ENCODE data around the gene SWSAP1.
A peak's percentile ranks its signal among the peaks of the same experiment; 100 is the strongest.

The SWSAP1 gene

DNA sequence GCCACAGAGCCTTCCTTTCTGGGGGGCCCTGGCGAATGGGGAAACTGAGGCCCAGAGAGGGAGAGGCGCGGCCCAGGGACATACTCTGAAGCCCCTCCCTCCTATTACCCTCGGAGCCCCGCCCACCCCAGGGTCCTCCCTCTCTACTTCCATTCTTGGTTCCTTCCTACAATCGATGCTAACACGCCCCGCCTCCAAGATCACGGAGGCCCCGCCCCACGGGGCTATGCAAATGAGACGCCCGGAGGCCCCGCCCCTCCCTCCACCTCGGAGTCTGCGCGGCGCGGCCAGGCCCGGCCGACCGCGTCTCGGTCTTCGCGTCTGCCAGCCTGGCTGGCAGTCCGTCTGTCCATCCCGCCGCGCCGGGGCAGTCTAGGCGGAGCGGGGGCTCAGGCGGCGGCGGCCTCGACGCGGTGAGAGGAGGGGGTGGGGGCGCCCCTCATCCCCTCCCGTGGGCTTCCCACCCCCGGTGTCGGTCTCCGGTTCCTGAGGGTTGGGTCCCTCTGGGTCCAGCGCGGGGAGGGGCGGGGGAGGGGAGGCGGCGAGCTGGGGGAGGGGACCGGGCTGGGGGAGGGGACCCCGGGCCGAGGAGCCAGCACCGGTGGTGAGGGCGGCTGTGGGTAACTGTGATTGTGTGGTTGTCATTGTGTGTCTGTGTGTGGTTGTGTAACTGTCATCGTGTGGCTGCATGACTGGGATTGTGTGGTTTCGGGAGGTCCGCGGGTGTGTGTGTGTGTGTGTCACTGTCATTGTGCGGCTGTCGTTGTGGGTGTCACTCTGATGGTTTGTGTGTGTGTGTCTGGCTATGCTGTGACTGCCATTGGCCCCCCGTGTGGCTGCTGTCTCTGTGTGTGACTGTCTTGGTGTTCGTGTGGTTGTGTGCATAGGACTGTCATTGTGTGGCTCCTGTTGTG, 19.0 kb upstream of the SWSAP1 start, which contains the start of gene PLPPR2:
Gene PLPPR2 (plus strand): TSS at position 273 of the 914 bp plus-strand sequence. CDS start 2,242 bp downstream, outside the sequence.
- peak; percentile 56 for DNase-seq

DNA sequence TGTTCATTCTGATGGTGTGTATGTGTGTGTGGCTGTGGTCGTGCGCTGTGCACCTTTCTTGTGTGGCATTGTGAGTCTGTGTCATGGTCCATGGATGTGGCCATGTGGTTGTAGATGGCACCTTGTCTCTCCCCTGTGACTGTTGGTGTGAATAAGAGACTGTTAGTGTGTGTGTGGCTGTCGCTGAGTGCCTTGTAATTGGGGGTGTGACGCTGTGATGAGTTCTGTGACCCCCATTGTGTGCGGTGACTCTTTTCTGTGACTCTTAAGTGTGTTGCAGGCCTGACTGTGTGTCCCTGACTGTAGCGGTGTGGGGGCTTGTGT, 18.4 kb upstream of the SWSAP1 start:
- DNase-seq, result no peak

DNA sequence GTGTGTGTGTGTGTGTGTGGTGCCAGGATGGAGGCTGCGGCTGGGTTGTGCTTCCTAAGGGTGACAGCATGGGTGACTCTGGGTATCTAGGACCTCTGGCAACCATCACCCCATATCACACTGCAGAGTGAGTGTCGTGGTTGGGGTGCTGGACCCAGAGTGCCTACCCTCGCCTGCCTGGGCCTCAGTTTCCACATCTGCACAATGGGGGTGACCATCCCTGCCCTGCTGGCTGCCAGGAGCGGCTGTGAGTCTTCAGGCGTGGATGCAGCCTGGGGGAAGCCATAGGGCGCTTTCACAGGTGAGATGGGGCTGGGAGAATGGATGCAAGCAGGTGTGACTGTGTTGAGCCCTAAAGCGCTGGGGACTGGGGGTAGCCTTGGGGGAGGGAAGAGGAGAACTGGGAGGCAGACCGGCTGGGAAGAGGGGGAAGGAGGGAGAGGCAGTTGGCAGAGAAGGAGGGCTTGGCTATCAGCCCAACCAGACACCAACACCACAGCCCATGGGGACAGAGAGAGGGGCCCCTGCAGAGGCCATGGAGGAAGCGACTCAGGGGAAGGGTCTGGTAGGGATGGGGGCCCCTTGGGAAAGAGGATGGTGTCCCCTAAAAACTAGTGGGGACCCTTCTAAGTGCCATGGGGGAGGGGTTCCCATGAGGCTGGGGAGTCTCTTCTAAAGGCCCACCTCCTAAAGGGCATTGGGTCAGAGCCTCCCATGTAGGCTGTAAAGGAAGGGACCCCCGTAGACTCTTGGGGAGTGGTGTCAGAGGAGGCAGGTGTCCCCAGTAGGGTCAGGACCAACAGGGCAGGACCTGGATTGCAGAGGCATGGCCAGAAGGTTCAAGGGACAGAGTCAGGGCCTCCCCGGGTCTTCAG, 17.6 kb upstream of the SWSAP1 start:
- no peak for DNase-seq

DNA sequence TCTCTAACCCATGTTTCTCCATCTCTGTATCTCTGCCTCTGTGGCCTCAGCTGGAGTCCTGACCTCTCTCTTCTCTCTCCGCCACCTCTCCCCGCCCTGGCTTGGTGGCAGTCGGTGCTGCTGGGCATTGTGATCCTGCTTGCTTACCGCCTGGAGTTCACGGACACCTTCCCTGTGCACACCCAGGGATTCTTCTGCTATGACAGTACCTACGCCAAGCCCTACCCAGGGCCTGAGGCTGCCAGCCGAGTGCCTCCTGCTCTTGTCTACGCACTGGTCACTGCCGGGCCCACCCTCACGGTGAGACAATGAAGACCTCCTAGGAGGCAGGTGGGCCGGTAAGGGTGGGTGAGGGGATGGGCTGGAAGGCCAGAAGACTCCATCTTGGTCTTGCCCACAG, 15.0 kb upstream of the SWSAP1 start:
- no peak for DNase-seq

DNA sequence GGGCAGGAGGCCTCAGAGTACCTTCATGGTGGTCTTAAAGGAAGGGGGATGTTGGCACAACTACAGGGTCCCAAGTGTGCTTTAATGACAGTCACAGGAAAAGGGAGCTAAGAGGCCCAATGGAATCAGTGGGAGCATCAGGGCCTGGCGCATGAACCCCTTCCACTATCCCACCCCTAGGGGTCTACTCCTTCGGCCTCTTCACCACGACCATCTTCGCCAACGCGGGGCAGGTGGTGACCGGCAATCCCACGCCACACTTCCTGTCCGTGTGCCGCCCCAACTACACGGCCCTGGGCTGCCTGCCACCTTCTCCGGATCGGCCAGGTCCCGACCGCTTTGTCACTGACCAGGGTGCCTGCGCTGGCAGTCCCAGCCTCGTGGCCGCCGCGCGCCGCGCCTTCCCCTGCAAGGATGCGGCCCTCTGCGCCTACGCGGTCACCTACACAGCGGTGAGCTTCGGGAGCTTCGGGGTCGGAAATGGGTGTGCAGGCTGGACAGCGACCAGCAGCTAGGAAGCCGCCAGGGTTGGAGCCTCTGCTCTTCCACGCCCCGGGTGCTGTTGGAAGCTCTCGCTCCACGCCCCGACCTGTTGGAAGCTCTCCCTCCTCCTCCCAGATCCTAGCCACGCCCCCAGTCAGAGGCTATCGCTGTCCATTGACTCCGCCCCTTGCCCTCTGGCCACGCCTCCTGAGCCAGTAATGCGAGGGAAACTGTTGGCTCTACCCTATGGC, 13.3 kb upstream of the SWSAP1 start:
- DNase-seq, result no peak

DNA sequence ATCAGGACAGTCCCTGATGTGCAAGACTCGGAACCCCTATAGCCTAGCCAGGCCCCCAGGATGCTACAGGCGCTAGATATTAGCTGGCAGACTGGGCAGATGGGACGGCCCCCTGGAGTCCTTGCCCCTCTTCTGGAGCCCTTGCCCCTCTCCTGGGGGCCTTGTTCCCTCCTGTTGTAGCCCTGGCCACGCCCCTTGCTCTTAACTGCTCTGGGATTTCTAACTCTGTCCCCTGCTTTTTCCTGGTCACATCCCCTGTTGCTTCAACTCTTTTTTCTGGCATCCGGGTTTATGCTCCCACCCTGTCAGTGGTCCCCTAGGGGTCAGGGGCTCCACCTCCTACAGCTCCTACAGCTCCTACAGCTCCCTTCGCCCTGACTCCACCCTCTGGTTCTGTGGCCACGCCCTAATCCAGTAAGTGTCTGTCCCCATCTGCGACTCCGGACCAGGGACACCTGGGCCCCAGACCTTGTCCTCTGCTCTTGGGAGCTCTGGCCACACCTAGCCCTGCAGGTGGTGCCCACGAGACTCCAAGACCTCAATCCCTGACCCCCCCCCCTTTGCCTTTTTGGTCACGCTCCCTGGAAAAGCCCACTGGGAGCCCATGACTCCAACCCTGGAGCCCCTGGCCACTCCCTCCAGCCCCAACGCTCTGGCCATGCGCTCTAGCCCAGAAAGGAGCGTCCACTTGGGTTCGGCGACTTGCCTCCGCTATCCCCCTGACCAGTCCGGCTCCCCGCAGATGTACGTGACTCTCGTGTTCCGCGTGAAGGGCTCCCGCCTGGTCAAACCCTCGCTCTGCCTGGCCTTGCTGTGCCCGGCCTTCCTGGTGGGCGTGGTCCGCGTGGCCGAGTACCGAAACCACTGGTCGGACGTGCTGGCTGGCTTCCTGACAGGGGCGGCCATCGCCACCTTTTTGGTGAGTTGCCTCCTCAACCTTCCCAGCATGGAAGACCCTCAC, 12.4 kb upstream of the SWSAP1 start:
- DNase-seq, result no peak

DNA sequence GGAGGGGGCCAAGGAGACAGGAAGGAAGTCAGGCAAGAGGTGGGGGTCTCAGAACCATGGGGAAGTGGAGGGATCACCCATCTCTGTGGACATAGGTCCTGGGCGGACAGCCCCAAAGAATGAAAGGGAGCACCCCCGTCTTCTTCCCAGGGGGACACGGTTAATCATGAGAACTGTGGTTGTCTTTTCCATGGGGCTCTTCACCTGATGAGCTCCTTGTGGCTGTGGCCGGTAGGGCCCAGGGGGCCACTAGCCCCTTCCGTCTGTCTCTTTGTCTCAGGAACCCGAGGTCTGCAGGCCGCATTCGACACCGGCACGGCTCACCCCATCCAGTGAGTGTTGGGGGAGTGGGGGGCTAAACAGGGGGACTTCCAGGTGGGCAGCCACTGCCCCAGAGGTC, 10.6 kb upstream of the SWSAP1 start:
- DNase-seq, result no peak

DNA sequence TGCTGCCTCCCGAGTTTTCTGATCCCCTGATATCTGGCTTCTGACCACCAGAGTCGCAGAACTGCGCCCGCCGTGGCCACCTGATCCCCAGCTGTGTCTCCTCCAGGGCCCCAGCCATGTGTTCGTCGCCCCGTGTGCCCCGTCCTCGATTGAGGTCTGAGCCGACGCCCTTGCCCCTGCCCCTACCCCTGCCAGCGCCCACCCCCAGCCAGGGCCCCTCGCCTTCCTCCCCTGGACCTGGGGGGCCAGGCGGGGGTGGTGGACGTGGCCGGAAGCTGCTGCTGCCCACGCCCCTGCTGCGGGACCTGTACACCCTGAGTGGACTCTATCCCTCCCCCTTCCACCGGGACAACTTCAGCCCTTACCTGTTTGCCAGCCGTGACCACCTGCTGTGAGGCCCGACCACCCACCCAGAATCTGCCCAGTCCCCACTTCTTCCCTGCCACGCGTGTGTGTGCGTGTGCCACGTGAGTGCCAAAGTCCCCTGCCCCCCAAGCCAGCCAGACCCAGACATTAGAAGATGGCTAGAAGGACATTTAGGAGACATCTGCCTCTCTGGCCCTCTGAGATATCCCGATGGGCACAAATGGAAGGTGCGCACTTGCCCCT, 10.1 kb upstream of the SWSAP1 start:
- DNase-seq, result no peak

DNA sequence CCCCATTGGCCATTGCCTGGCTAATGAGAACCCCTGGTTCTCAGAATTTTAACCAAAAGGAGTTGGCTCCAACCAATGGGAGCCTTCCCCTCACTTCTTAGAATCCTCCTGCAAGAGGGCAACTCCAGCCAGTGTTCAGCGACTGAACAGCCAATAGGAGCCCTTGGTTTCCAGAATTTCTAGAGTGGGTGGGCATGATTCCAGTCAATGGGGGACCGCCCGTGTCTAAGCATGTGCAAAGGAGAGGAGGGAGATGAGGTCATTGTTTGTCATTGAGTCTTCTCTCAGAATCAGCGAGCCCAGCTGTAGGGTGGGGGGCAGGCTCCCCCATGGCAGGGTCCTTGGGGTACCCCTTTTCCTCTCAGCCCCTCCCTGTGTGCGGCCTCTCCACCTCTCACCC, 9.5 kb upstream of the SWSAP1 start:
- no peak for DNase-seq

DNA sequence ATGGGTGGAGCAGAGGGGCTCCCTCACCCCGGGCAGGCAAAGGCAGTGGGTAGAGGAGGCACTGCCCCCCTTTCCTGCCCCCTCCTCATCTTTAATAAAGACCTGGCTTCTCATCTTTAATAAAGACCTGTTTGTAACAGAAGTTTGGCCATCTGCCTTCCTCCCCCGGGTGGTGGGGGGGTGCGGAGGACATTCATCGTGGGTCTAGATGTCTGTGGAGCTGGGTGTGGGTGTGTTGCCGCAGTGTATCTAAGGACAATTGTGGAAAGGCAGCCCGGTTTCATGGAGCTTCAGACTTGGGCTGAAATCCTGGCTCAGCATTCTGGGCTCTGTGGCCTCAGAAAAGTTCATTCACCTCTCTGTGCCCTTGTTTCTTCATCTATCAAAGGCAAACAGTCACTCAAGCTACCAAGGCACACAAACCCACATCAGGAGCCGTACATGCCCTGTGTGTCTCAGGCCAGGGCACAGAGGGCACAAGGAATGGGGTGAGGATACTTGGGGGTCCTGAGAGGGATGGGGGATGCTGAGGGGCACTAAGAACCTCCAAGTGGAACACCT, 8.8 kb upstream of the SWSAP1 start:
- DNase-seq, result no peak

DNA sequence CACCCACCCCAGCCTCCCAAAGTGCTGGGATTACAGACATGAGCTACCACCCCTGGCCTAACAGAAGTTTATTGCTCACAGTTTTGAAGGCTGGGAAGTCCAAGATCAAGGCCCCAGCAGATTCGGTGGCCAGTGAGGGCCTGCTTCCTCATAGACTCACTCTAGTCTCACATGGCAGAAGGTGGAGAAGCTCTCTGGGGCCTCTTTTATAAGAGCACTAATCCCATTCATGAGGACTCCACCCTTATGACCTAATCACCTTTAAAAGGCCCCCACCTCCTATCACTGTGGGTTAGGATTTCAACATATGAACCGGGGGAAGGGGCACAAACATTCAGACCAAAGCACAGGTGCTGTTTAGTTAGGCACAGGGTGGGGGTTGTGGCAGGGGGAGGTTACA, 6.9 kb upstream of the SWSAP1 start:
- no peak for DNase-seq

DNA sequence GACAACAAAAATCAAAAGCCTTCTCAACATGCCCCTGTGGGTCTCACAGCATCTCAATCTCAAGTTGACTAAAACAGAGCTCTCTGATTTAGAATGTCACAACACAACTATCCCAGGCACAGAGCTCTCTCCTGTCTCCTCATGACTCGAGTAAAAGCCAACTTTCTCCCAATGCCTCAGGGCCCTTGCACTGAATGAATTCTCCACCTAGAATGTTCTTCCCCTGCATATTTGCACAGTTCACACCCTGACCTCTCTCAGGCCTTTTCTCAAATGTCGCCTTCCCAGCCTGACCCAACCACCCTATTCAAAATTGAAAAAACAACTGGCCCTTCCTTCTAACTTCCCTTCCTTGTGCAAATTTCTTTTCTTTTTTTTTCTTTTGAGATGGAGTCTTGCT, 3.7 kb upstream of the SWSAP1 start:
- DNase-seq, result no peak

DNA sequence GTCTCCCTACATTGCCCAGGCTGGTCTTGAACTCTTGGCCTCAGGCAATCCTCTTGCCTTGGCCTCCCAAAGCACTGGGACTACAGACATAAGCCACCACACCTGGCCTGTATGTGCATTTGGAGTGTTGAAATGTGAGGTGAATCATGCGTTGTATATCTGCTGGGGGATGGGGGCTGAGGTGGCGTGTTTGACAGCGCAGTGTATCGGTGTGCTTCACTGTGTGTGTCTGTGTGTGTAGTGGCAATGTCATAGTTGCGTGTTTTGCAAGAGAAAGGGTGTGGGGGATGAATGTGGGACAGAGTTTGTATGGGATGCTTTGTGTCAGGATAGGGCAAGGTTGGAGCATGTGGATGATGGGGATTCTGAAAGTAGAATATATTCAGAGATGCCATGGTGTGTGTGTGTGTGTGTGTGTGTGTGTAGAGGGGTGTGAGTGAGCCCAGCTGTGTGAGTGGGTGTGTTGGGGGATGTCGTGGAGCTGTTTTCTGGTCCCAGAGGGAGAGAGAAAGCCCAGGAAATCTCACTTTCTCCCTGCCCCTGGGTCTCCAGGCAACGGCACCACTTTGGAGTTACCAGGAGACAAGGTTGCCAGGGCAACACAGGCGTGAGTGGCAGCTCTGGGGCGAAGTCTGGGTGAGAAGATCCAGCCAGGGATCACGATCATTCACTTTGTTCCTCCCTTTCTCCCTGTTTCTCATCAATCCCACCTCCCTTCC, 1.1 kb upstream of the SWSAP1 start:
- DNase-seq, result peak; percentile 65

DNA sequence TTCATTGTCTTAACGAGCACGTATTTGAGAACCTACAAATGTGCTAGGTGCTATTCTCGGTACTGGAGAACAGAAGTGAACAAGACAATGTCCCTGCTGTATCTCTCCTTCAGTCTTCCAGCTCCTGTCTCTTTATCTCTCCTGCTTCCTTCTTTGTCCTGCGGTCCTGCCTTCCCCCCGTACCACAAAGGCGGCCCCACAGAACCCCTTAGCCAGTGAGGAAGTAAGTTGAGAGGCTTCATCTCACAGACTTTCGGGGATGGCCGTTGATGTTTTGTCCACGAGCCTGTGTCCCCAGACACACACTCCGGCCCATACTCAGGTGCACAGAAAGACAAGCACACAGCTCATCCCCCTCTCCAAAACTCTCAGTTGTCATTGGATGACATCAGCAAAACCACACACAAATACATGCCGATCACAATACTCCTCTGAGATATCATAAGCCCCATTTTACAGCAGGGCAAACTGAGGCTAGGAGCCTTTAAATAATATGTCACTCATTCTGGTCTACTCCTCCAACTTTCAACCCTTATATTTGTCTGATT, 507 bp upstream of the SWSAP1 start:
- DNase-seq, result no peak

DNA sequence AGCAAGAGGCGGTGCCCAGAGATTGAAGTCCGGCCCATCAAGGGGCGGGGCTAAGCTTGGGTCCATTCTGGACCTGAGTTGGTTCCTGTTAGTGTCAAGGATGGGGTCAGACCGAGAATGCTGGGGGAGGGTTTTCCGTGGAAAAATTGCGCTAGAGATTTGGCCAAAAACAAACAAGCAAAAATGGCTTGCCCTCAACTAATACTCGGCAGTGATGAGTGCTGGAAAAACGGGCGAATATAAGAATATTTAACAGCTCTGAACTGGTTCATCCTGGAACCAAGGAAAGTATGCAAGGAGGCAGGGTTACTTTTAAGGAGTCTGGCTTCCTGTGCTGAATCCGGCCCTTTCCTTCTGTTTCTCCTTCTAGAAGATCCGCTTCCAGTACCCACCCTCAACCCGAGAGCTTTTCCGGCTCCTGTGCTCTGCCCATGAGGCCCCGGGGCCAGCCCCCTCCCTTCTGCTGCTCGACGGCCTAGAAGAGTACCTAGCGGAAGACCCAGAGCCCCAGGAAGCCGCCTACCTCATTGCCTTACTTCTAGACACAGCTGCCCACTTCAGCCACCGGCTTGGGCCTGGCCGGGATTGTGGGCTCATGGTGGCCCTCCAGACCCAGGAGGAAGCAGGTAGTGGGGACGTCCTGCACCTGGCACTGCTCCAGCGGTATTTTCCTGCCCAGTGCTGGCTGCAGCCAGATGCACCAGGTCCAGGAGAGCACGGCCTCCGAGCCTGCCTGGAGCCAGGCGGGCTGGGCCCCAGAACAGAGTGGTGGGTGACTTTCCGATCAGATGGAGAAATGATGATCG, 880 bp downstream of the SWSAP1 start:
- DNase-seq, result peak; percentile 32

DNA sequence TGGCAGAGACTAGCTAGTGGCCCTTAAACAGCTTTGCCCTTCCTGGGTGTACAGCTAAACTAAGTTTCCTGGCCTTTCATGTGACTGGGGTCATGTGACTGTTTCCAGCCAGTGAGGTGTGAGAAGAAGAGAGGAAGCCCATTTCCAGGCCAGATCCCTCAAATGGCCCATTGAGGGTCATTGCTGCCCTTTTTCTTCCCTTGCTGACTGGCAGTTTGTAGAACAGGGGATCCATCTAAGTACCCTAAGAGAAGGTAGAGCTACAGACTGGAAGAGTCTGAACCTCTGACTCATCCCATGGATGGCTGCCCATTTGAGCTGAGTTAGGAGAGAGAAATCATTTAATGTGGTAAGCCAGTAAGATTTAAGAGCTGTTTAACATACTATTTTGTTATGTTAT, 2.8 kb downstream of the SWSAP1 start:
- DNase-seq, result no peak

DNA sequence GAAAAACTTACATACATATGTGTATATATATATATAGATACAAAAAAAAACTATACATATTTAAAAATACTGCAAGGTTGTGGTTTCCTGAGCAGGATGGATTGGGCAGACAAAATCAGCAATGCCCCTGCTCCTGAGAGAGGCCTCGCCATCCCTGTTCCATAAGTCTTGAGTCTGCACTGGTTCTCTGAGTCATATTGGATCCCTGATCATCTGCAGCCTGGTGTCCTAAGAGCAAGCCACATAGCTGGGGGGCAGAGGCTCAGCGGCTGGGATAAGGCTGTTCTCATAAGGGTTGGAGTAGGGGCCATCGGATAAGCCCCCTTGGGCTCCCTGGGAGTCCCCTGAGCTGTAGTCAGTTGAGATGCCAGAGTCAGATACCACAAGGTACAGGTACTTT, 3.3 kb downstream of the SWSAP1 start:
- no peak for DNase-seq

DNA sequence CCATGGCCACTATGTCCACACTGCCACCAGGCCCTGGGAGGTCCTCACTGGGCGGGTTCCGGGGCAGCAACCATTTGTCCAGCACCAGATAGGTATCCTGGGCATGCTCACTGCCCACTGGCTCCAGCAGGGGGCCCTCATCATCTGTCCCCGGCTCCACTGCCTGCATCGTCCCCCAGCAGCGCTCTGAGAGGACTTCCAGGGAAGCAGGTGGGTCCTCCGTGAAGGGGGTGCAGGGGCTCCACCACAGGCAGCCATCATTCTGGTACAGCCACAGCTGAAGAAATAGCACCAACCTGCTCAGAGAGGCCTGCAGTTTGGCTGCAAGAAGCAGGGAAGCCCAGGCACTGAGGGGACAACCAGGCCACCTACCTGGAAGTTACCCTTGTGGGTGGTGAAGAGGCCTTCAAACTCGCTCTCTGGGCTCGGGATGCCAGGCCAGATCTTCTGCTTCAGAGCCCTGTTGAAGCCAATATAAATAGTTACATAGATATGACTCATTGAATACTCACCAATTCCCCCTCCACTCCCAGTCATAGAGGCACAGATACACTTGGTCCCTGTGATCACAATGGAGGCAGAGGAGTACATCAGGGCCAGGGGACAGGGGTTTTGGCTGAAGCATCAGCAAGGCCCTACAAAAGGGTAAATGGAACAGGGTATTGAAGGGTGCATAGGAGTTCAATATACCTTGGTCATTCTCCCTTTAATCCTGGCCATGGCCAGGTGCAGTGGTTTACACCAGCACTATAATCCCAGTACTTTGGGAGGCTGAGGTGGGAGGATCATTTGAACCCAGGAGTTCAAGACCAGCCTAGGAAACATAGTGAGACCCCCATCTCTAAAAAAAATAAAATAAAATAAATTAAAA, 4.1 kb downstream of the SWSAP1 start:
- DNase-seq, result peak; percentile 70

Data from SHP77 treated with DMSO at 0.1 percent for 48 hours (cell line).